Measurements from ENCODE around the gene BBS9.
A peak's percentile ranks its signal among the peaks of the same experiment; 100 is the strongest.

The BBS9 gene

GRCh38 chr7:33179519-33179918, 50.2 kb downstream of the BBS9 start:
- Histone ChIP-seq H3K9ac (ENCODE audit: low read length) (no peak overlapping the region), H3K27me3 (ENCODE audit: low read depth, low read length) (no peaks in the 10 kb centered on the region), H4K20me1 (ENCODE audit: insufficient read depth, low read length) (no peaks in the 10 kb centered on the region), H3K27ac (ENCODE audit: low read length) (no peak overlapping the region), H3K36me3 (replicated peaks; ENCODE audit: low read depth, low read length) (no peaks in the 10 kb centered on the region), H3K9me3 (ENCODE audit: insufficient read depth, low read length) (no peaks in the 10 kb centered on the region), H3K4me2 (ENCODE audit: low read length) (no peak overlapping the region), H3K79me2 (ENCODE audit: low read length) (no peaks in the 10 kb centered on the region), H3K4me3 (ENCODE audit: low read length) (no peak overlapping the region), H2AFZ (ENCODE audit: low read depth, low read length) (no peak overlapping the region), H3K4me1 (ENCODE audit: low read length) (no peaks in the 10 kb centered on the region)
- TF ChIP-seq EZH2phosphoT487 (IDR thresholded peaks at IDR 0.05; ENCODE audit: low read depth), result no peak

GRCh38 chr7:33183504-33183903, 54.1 kb downstream of the BBS9 start:
- Histone ChIP-seq H3K27ac (ENCODE audit: low read length) (no peak overlapping the region), H3K9ac (ENCODE audit: low read length) (no peak overlapping the region), H3K4me3 (ENCODE audit: low read length) (no peak overlapping the region), H3K27me3 (ENCODE audit: low read depth, low read length) (no peaks in the 10 kb centered on the region), H2AFZ (ENCODE audit: low read depth, low read length) (no peak overlapping the region), H3K4me1 (ENCODE audit: low read length) (no peaks in the 10 kb centered on the region), H3K36me3 (replicated peaks; ENCODE audit: low read depth, low read length) (no peaks in the 10 kb centered on the region), H4K20me1 (ENCODE audit: insufficient read depth, low read length) (no peaks in the 10 kb centered on the region), H3K9me3 (ENCODE audit: insufficient read depth, low read length) (no peaks in the 10 kb centered on the region), H3K79me2 (ENCODE audit: low read length) (no peaks in the 10 kb centered on the region), H3K4me2 (ENCODE audit: low read length) (no peak overlapping the region)
- TF ChIP-seq CTCF (IDR thresholded peaks at IDR 0.05; ENCODE audit: low read depth, low read length), result no peak

- Histone ChIP-seq H4K20me1 (ENCODE audit: insufficient read depth, low read length) (no peaks in the 10 kb centered on the region), H3K4me3 (ENCODE audit: low read length) (no peak overlapping the region), H2AFZ (ENCODE audit: low read depth, low read length) (no peak overlapping the region), H3K79me2 (ENCODE audit: low read length) (no peaks in the 10 kb centered on the region), H3K9me3 (ENCODE audit: insufficient read depth, low read length) (no peaks in the 10 kb centered on the region), H3K9ac (ENCODE audit: low read length) (no peak overlapping the region), H3K27ac (ENCODE audit: low read length) (no peak overlapping the region), H3K4me1 (ENCODE audit: low read length) (no peaks in the 10 kb centered on the region), H3K36me3 (replicated peaks; ENCODE audit: low read depth, low read length) (no peaks in the 10 kb centered on the region), H3K4me2 (ENCODE audit: low read length) (no peak overlapping the region), H3K27me3 (ENCODE audit: low read depth, low read length) (no peaks in the 10 kb centered on the region)
- no peak for TF ChIP-seq EZH2phosphoT487 (IDR thresholded peaks at IDR 0.05; ENCODE audit: low read depth)
- TF ChIP-seq CTCF (IDR thresholded peaks at IDR 0.05; ENCODE audit: low read depth, low read length), result no peak
Observed at GRCh38 chr7:33184828-33185227, 55.5 kb downstream of the BBS9 start.

GRCh38 chr7:33185786-33186185, 56.4 kb downstream of the BBS9 start:
- TF ChIP-seq EZH2phosphoT487 (IDR thresholded peaks at IDR 0.05; ENCODE audit: low read depth), result no peak
- peak; percentile 66 for TF ChIP-seq CTCF (IDR thresholded peaks at IDR 0.05; ENCODE audit: low read depth, low read length)

GRCh38 chr7:33186192-33186591, 56.8 kb downstream of the BBS9 start:
- H3K27me3 ChIP-seq (ENCODE audit: low read depth, low read length), result no peaks in the 10 kb centered on the region
- no peak overlapping the region for H3K4me2 ChIP-seq (ENCODE audit: low read length)
- no peaks in the 10 kb centered on the region for H3K9me3 ChIP-seq (ENCODE audit: insufficient read depth, low read length)
- no peak overlapping the region for H3K4me3 ChIP-seq (ENCODE audit: low read length)
- no peak overlapping the region for H2AFZ ChIP-seq (ENCODE audit: low read depth, low read length)
- H3K27ac ChIP-seq (ENCODE audit: low read length), result no peak overlapping the region
- no peaks in the 10 kb centered on the region for H3K36me3 ChIP-seq (replicated peaks; ENCODE audit: low read depth, low read length)
- H4K20me1 ChIP-seq (ENCODE audit: insufficient read depth, low read length), result no peaks in the 10 kb centered on the region
- H3K79me2 ChIP-seq (ENCODE audit: low read length), result no peaks in the 10 kb centered on the region
- no peak overlapping the region for H3K9ac ChIP-seq (ENCODE audit: low read length)
- TF ChIP-seq EZH2phosphoT487 (IDR thresholded peaks at IDR 0.05; ENCODE audit: low read depth) (no peak), CTCF (IDR thresholded peaks at IDR 0.05; ENCODE audit: low read depth, low read length) (no peak)
- no peaks in the 10 kb centered on the region for H3K4me1 ChIP-seq (ENCODE audit: low read length)

More at GRCh38 chr7:33185786-33186185, 56.4 kb downstream of the BBS9 start:
- Histone ChIP-seq H3K4me2 (ENCODE audit: low read length) (no peak overlapping the region), H3K27me3 (ENCODE audit: low read depth, low read length) (no peaks in the 10 kb centered on the region), H4K20me1 (ENCODE audit: insufficient read depth, low read length) (no peaks in the 10 kb centered on the region), H3K36me3 (replicated peaks; ENCODE audit: low read depth, low read length) (no peaks in the 10 kb centered on the region), H3K9ac (ENCODE audit: low read length) (no peak overlapping the region), H3K4me1 (ENCODE audit: low read length) (no peaks in the 10 kb centered on the region), H3K4me3 (ENCODE audit: low read length) (no peak overlapping the region), H3K79me2 (ENCODE audit: low read length) (no peaks in the 10 kb centered on the region), H2AFZ (ENCODE audit: low read depth, low read length) (no peak overlapping the region), H3K27ac (ENCODE audit: low read length) (no peak overlapping the region), H3K9me3 (ENCODE audit: insufficient read depth, low read length) (no peaks in the 10 kb centered on the region)

All from OCI-LY3 (cell line).